Measurements from ENCODE around the gene AFDN.
A peak's percentile ranks its signal among the peaks of the same experiment; 100 is the strongest.

AFDN gene

DNA sequence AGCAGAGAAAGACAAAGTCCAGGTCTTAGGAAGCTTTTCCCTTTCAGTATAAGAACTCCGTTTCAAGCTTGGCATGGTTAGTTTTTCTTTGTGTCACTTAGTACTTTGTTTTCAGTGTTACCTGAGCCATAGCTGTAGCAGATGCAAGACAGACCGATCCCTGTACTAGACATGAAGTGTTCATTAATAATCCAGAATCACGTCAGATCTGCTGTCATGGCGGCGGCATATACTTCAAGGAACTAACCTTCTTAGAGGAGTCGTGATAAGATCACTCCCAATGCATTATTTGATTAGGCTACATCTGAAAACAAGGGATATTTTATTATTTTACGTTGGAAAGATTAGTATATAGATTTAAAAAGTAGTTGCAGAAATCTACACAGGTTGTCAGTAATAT, 83.9 kb downstream of the AFDN start:
- no peak for DNase-seq
- intact Hi-C loops (cut with DNase I) = no loop called here

DNA sequence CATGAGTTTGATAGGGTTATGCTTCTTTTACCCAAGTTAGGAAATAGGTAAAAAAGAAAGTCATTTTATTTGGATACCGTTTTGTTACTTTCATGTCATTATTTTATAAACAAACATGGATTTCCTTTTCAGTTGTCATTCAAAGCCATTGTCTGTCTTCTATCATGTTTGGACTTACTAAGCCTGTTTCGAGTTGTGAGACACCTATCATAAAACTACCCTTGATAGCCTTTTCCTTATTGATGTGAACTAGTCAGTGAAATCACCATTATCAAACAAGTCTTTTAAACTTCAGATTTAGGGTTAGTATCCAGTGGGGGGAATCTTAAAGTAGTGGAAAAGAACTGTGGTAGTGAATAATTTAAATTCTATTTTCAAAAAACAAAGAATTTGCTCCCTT, 85.8 kb downstream of the AFDN start:
- intact Hi-C loops (cut with DNase I) = no loop called here
- DNase-seq = no peak

- intact Hi-C loops (cut with DNase I) = no loop called here
- no peak for DNase-seq
These were observed 87.0 kb downstream of the AFDN start for GRCh38 chr6:167913699-167914098.

- intact Hi-C loops (cut with DNase I) = no loop called here
- DNase-seq = peak in 1 of 10 donors; percentile 71
These were observed 88.4 kb downstream of the AFDN start for GRCh38 chr6:167915139-167915538.

DNA sequence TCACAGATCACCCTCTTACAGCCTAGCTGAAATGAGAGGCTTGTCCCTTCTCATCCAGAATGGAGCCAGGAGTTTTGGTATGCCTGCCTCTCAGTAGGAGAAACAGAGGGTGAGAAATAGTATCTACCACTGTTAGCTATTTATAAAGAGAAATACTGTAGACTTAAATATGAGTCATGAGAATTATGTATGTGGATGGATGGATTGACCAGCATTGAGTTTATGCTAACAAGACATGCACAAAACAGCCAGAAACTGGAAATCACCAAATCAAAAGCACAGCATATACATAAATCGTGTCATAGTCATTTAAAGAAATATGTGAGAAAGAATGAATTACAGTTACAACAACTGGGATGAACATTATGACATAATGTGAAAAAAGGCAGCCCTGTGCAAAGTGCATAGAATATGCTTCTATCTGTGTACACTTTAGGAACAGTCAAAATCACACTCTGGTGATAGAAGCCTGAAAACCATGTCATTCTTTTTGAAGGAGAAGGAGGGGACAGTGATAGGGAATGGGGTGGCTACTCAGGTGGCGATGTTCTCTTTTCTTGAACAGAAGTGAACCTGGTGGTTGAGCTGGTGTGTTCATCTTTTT, 90.9 kb downstream of the AFDN start:
- intact Hi-C loops (cut with DNase I) = no loop called here
- DNase-seq = no peak

DNA sequence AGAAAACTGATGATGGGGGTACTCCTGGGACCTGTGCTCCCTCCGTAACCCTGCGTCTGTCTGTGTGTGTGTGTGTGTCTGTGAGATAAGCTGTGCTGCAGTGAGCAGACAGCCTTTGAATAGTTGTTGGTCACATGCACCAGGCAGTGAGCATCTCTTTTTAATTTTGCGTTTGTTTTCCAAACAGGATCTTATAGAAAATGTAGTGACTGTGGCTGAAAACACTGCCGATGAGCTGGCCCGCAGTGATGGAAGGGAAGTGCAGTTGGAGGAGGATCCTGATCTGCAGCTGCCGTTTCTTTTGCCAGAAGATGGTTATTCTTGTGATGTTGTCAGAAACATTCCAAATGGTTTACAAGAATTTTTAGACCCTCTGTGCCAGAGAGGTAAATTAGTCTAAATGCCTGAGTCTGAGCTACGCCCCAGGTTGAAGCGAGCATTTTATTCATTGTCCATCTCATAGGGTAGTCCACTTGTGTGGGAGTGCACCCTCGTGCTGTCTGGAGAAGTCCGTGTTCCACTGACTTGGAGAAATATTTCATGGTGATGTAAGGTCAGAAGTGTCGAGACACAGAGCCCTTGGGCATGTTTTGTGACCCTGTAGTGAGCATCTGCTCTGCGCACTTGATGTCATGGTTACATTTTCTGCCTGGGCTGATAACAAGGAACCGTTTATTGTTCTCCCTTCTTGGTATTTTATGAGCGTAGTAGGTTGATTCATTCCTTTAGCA, 92.0 kb downstream of the AFDN start:
- intact Hi-C loops (cut with DNase I) = no loop called here

DNA sequence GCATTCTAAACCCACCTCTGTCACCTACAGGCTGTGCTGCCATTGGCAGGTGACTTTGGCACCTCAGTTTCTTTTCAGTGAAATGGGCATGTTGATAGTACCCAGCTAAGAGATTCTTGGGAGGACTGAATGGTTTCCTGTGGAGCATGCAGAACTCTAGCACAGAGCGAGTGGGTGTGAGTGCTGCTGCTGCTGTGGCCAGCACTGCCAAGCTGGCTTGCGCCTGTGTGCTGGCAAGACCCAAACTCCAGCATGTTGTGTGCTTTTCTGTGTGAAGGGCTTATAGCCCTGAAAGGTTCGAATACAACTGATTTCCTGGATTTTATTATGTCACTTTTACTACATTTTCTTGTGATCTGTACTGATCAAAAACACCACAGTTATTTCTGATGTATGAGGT, 92.6 kb downstream of the AFDN start:
- peak in 9 of 10 donors; percentile 21 to 93 (median 56) for DNase-seq
- intact Hi-C loops (cut with DNase I) = no loop called here

More for the DNA sequence above, 92.0 kb downstream of the AFDN start:
- DNase-seq = peak in 2 of 10 donors; percentile 66 to 70

DNA sequence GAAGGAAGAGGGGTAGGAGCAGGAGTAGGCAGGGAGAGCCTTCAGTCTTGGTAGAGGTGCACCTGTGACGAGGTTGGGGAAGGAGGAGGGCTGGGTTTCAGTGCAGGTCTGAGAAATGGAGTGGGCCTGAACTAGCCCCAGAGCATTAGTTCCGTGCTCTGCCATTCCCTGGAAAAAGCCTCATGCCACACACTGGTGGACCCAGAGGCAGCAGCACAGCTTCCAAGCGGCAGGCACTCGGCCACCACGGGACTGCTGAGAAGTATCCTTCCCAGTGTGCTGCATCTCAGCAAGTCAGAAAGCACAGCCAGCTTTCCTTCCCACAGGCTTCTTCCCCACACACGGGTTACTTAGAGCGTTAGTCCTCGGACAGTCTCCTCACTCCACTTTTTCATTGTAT, 93.5 kb downstream of the AFDN start:
- peak in 3 of 10 donors; percentile 25 to 77 (median 68) for DNase-seq
- intact Hi-C loops (cut with DNase I) = no loop called here

GRCh38 chr6:167921831-167922230, 95.1 kb downstream of the AFDN start:
- intact Hi-C loops (cut with DNase I) = no loop called here
- no peak for DNase-seq

DNA sequence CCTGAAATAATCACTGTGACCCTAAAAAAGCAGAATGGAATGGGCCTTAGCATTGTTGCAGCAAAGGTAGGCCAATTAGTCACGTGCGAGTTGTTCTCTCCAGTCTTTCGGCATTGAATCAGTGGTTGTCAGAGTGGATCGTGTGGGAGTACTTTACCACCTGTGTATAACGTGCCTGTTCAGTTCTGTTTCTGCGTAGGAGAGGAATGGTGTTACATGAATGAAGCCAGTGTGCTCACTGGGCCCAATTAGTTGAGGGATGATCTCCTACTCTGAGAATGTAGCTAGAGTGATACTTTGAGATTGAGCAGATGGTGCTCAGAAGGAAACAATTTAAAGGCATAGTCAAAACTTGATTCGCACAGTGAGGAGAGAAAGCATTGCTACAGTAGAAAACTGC, 98.3 kb downstream of the AFDN start:
- no peak for DNase-seq
- intact Hi-C loops (cut with DNase I) = no loop called here

- intact Hi-C loops (cut with DNase I) = no loop called here
- no peak for DNase-seq
These were observed 100.5 kb downstream of the AFDN start for GRCh38 chr6:167927246-167927645.

GRCh38 chr6:167928111-167928510, 101.4 kb downstream of the AFDN start:
- DNase-seq = no peak
- intact Hi-C loops (cut with DNase I) = no loop called here

DNA sequence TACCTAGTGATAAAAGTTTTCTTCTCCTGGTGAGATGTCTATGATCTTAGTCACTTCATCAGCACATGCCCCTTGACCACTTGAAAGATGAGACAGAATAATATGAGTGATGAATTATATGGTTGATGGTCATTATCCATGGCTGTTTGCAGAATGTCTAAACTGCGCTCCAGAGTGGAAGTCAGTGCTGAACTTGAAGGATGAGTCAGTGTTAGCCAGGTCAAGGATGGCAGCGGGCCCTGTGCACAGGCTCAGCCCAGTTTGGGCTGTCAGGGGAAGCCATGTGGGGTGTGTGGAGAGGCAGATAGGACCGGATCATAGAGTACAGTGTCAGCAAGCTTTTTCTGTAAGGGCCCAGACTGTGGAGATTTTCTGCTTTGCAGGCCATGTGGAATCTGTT, 103.6 kb downstream of the AFDN start:
- intact Hi-C loops (cut with DNase I) = no loop called here
- DNase-seq = peak in 1 of 10 donors; percentile 43

DNA sequence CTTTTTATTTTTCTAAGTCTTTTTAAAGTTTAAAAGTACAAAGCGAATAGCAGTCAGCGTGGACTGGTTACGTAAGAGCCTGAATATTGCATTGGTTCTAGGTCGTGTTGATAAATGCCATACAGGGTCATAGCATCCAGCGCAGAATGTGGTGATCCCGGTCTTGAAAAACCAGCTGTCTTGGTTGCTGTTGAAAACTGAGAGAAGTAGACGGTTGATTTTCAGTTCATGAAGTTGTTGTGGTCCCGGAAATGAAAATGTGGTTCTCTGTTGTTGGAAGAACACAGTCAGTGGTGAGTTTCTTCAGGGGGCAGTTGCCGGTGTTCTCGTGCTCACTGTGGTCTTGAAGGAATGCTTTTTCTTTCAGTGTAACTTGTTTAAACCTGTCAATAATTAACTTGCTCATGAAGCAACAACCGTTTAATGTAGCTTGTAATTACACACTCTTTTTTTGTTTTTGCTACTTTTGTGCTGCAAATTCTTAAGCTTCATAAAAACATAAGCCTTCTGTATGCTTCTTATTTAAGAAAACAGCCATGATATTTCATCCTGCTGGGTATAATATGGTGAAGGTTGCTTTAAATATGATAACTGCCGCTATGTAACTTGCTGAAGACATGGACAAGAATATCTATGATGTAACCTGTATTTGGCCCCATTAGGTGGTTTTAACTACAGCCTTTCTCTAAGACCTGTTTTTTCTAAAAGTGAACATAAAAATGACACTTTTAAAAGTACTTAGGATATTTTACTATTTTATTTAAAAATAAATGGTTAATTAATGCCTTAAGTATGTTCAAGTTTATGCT, 106.0 kb downstream of the AFDN start:
- intact Hi-C loops (cut with DNase I) = no loop called here

GRCh38 chr6:167933290-167933689, 106.6 kb downstream of the AFDN start:
- DNase-seq = no peak

More for the DNA sequence above, 106.0 kb downstream of the AFDN start:
- no peak for DNase-seq

GRCh38 chr6:167933847-167934246, 107.1 kb downstream of the AFDN start:
- peak in 1 of 10 donors; percentile 44 for DNase-seq
- intact Hi-C loops (cut with DNase I) = no loop called here

More at GRCh38 chr6:167933290-167933689, 106.6 kb downstream of the AFDN start:
- intact Hi-C loops (cut with DNase I) = no loop called here

DNA sequence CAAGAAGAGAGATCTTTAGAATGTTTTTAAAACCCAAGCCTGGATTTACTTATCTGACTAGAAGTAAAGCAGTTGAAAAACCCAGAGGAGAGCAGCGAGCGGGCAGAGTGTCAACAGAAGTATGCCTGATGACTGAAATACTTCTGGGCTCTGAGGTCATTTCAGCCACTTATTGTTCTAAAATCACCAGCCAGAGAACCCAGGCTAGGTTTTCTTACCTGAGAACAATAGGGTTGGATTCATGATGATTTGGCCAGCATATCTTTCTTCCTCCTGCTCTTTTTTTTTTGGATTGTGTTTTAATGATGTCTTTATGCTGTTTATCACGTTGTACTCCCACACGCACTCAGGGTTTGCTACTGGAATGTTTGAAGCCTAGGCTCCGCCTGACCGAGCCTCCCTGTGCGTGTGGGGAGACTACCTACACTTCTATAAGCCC, 107.7 kb downstream of the AFDN start:
- intact Hi-C loops (cut with DNase I) = no loop called here
- DNase-seq = no peak

DNA sequence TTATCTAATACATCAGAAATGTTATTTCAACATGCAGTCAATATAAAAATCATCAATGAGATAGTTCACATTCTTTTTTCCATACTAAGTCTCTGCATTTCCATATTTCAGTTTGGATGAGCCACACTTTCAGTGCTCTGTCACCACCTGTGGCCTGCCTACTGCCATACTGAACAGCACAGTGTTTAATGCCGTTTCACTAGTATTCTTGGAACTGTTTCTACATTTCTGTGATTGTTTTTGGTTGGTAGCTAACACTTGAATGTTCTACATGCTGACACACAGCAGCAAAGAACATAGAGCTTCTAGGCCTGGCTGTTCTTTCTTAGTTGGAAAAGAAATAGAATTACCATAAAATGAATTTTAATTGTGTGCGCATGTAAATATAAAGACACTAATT, 109.3 kb downstream of the AFDN start:
- intact Hi-C loops (cut with DNase I) = no loop called here

DNA sequence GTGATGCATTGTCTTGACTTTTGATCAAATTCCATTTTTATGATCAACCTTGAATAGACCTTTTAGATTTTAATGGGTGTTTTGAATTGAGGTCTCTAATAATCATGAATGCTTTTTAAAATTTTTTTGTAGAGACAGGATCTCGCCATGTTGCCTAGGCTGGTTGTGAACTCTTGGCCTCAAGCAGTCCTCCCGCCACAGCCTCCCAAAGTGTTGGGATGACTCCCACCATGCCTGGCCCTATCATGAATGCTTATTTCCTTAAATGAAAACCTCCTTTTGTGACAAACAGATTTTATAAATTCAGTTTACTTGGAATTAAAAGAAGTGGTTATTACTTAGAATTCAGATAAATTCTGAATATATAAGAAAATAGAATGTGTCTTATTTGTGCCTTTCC, 110.6 kb downstream of the AFDN start:
- no peak for DNase-seq
- intact Hi-C loops (cut with DNase I) = no loop called here

More for the DNA sequence above, 109.3 kb downstream of the AFDN start:
- DNase-seq = no peak

DNA sequence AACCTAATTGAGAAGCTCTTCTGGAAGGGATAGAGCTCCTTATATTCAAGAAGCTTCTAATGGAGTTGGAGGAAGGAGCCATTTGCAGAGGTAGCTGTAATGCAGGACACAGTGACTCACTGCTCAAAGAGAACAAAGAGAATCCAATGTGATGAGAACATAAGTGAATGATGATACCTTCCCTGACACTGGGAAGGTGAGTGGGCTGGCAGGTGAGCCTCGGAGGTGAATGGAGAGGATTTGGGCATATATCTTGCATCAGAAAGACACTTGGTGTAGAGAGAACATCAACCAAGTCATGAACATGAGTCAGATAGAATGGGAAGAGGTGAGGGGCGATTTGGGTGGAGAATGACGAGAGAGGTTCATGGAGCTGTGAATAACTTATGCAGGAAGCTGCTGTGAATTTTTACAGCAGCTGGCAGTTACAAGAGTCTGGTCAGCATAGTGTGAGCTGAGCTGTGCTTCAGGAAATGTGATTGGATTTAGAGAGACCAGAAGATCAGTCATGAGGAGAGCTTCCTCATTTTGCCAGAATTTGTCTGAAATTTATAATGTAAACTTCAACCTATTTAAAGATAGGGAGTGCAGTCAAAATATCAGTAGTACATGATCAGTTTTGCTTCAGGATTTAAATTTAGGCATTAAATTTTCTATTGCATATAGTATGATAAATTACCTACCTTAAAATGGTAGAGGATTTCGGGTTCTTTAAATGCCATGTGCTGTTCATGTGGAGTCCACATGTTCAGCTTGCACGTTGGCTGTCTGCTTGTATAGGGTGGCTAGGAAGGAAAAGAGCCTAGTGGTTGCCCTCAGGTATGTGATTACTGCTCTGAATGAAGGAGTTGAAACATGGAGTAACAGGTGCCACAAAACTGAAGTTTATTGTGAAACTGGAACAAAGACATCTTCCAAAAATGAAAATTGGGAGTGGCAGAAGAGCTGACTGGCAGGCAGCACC, 111.5 kb downstream of the AFDN start:
- DNase-seq = no peak
- intact Hi-C loops (cut with DNase I) = no loop called here

Measured in posterior cingulate gyrus (tissue), 11 donors.